Activated naive CD4-positive, alpha-beta T cell treated with Interleukin-2 at 50 U/mL for 16 hours (primary cell): Measurements from ENCODE around the gene ELP1.

Source experiments
- DNase-seq: peaks from one replicate; pipeline ENCODE4 v3.0.0-alpha.2; 2020

ELP1 gene

GRCh38 chr9:108880738-108881316, 53.1 kb downstream of the ELP1 start:
- no peak for DNase-seq

GRCh38 chr9:108877524-108877923, 56.4 kb downstream of the ELP1 start:
- DNase-seq: no peak

GRCh38 chr9:108876425-108876824, 57.5 kb downstream of the ELP1 start:
- DNase-seq: no peak

- no peak for DNase-seq
Measured at GRCh38 chr9:108874058-108874788, 59.7 kb downstream of the ELP1 start.

GRCh38 chr9:108869092-108869725, 64.7 kb downstream of the ELP1 start:
- no peak for DNase-seq

GRCh38 chr9:108867829-108868228, 66.1 kb downstream of the ELP1 start:
- DNase-seq: no peak

GRCh38 chr9:108867116-108867515, 66.8 kb downstream of the ELP1 start:
- no peak for DNase-seq

GRCh38 chr9:108866001-108866420, 67.9 kb downstream of the ELP1 start:
- DNase-seq: no peak

GRCh38 chr9:108865037-108865436, 68.9 kb downstream of the ELP1 start:
- no peak for DNase-seq

GRCh38 chr9:108864446-108864845, 69.5 kb downstream of the ELP1 start:
- no peak for DNase-seq

GRCh38 chr9:108863891-108864290, 70.0 kb downstream of the ELP1 start:
- DNase-seq: no peak

GRCh38 chr9:108861997-108862396, 71.9 kb downstream of the ELP1 start, which contains the start of gene ACTL7A:
TSS of gene ACTL7A (plus strand) at chr9:108862266. CDS start at chr9:108862323, 57 bp downstream.
- no peak for DNase-seq

GRCh38 chr9:108861464-108861863, 72.5 kb downstream of the ELP1 start:
- DNase-seq: no peak

GRCh38 chr9:108860764-108861163, 73.2 kb downstream of the ELP1 start:
- no peak for DNase-seq

GRCh38 chr9:108860354-108860753, 73.6 kb downstream of the ELP1 start:
- DNase-seq: no peak

- no peak for DNase-seq
Measured at GRCh38 chr9:108859459-108860114, 74.3 kb downstream of the ELP1 start.

GRCh38 chr9:108857572-108857971, 76.4 kb downstream of the ELP1 start:
- DNase-seq: no peak

GRCh38 chr9:108855888-108856287, 78.0 kb downstream of the ELP1 start, which contains the start of gene ACTL7B:
TSS of gene ACTL7B (minus strand) at chr9:108855986. CDS start at chr9:108855930, 56 bp downstream.
- no peak for DNase-seq

- no peak for DNase-seq
Measured at GRCh38 chr9:108855529-108855886, 78.4 kb downstream of the ELP1 start.

GRCh38 chr9:108854641-108855528, 79.0 kb downstream of the ELP1 start:
- DNase-seq: no peak

- no peak for DNase-seq
Measured at GRCh38 chr9:108854094-108854493, 79.8 kb downstream of the ELP1 start.

- DNase-seq: no peak
Measured at GRCh38 chr9:108852079-108852478, 81.8 kb downstream of the ELP1 start.

- no peak for DNase-seq
Measured at GRCh38 chr9:108851138-108851537, 82.8 kb downstream of the ELP1 start.
